ENCODE measurements around the gene REEP3. TPM values are rescaled to one million over a fixed set of nuclear protein-coding genes. Genes with fewer than 3 reads are reported as not detected.
A peak's percentile ranks its signal among the peaks of the same experiment; 100 is the strongest.

REEP3 gene
- total and polyA plus RNA-seq, 12 donors, result 9.9 to 27.7 (median 17.2) TPM

- H3K9me3 ChIP-seq, result no peaks in the 10 kb centered on the region
- 80 to 87% methylated on average over 2 of the region's 2 CpGs for WGBS, 2 donors
- no peak overlapping the region for H3K27ac ChIP-seq
- ATAC-seq (no peak), DNase-seq (no peak)
- intact Hi-C loops (cut with DNase I), result no loop called here
- no peak overlapping the region for H3K4me3 ChIP-seq
- no peaks in the 10 kb centered on the region for H3K27me3 ChIP-seq
- TF ChIP-seq, protein P1, sequence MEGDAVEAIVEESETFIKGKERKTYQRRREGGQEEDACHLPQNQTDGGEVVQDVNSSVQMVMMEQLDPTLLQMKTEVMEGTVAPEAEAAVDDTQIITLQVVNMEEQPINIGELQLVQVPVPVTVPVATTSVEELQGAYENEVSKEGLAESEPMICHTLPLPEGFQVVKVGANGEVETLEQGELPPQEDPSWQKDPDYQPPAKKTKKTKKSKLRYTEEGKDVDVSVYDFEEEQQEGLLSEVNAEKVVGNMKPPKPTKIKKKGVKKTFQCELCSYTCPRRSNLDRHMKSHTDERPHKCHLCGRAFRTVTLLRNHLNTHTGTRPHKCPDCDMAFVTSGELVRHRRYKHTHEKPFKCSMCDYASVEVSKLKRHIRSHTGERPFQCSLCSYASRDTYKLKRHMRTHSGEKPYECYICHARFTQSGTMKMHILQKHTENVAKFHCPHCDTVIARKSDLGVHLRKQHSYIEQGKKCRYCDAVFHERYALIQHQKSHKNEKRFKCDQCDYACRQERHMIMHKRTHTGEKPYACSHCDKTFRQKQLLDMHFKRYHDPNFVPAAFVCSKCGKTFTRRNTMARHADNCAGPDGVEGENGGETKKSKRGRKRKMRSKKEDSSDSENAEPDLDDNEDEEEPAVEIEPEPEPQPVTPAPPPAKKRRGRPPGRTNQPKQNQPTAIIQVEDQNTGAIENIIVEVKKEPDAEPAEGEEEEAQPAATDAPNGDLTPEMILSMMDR (IDR thresholded peaks at IDR 0.05), result no peak
- H3K36me3 ChIP-seq, result peaks cover 0 to 40% (median 6%) of the 10 kb centered on the region in 9 donors
- peaks cover 0 to 8% (median 0%) of the 10 kb centered on the region in 9 donors for H3K4me1 ChIP-seq
Measured at GRCh38 chr10:63611078-63611477, 89.9 kb downstream of the REEP3 start.

DNA sequence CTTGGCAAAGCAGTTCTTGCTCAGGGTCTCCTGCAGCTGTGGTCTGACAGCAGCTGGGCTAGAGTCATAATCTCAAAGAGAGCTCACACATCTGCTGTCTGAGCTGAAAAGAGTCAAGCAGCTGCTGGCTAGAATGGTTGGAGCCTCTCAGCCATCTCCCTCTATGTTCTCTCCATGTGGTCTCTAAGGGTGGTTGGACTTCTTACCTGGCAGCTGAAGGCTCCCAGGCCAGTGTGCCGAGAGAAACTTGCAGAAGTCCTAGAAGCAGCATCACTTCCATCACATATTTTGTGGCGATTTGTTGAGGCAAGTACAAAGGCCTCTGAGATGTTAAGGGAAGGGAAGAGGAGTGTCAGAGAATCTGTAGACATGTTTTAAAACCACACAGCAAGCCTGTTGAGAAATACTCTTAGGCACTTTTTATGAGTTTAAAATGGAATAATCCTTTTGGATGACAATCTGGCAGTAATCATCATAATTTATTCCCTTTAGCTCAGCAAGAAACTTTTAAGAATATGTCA is 93.2 kb downstream of the REEP3 start:
- TF ChIP-seq, protein P1 (IDR thresholded peaks at IDR 0.05), result no peak
- Histone ChIP-seq H3K36me3 (peaks cover 0 to 60% (median 6%) of the 10 kb centered on the region in 9 donors), H3K27ac (peak overlapping the region in 3 of 10 donors; percentile 2 to 68 (median 53)), H3K4me1 (peaks cover 0 to 8% (median 0%) of the 10 kb centered on the region in 9 donors), H3K27me3 (no peaks in the 10 kb centered on the region), H3K4me3 (no peak overlapping the region), H3K9me3 (no peaks in the 10 kb centered on the region)
- intact Hi-C loops (cut with DNase I), result no loop called here
- DNase-seq (peak in 1 of 2 donors; percentile 21), ATAC-seq (peak in 7 of 8 donors; percentile 45 to 87 (median 80))
- 64 to 77% methylated on average over 2 of the region's 2 CpGs for WGBS, 2 donors

GRCh38 chr10:63618552-63618951 is 97.4 kb downstream of the REEP3 start:
- WGBS, 2 donors, result 96 to 100% methylated on average over 3 of the region's 3 CpGs
- intact Hi-C loops (cut with DNase I), result no loop called here
- no peak overlapping the region for H3K27ac ChIP-seq
- no peaks in the 10 kb centered on the region for H3K27me3 ChIP-seq
- H3K4me3 ChIP-seq, result no peak overlapping the region
- no peak for ATAC-seq
- TF ChIP-seq, protein P1 (IDR thresholded peaks at IDR 0.05), result no peak
- H3K4me1 ChIP-seq, result peaks cover 0 to 8% (median 0%) of the 10 kb centered on the region in 9 donors
- DNase-seq, result no peak
- peaks cover 0 to 72% (median 17%) of the 10 kb centered on the region in 9 donors for H3K36me3 ChIP-seq
- H3K9me3 ChIP-seq, result no peaks in the 10 kb centered on the region

DNA sequence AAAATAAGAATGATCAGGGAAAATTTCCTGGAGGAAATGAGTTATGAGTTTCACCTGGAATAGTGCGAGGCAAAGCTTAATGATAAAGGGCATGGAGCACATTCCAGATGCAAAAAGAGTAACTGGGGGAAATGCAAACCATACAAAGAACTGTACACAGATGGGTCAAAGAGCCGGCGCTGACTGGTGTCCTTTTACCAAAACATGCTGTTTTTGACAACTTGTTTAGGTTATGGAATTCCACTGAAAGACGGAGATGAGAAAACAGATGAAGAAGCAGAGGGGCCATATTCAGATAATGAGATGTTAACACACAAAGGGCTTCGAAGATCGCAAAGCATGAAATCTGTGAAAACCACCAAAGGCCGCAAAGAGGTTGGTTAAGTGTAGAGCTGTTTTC is 98.2 kb downstream of the REEP3 start:
- ATAC-seq, result no peak
- TF ChIP-seq, protein P1 (IDR thresholded peaks at IDR 0.05), result no peak

More for the DNA sequence above, 98.2 kb downstream of the REEP3 start:
- Histone ChIP-seq H3K4me3 (no peak overlapping the region), H3K9me3 (no peaks in the 10 kb centered on the region), H3K4me1 (peaks cover 0 to 8% (median 0%) of the 10 kb centered on the region in 9 donors), H3K27ac (no peak overlapping the region), H3K36me3 (peaks cover 0 to 67% (median 17%) of the 10 kb centered on the region in 9 donors), H3K27me3 (no peaks in the 10 kb centered on the region)
- 96 to 98% methylated on average over 7 of the region's 7 CpGs for WGBS, 2 donors
- no peak for DNase-seq
- intact Hi-C loops (cut with DNase I), result no loop called here
